Measurements from ENCODE around the gene IMMP2L.

Gene IMMP2L

GRCh38 chr7:111392294-111392693, 170.0 kb downstream of the IMMP2L start:
- no peak overlapping the region for H3K4me3 Mint-ChIP-seq

GRCh38 chr7:111390000-111390399, 172.3 kb downstream of the IMMP2L start:
- no peak overlapping the region for H3K27ac Mint-ChIP-seq
- H3K36me3 Mint-ChIP-seq (ENCODE audit: low read depth) = no peaks in the 10 kb centered on the region
- no peaks in the 10 kb centered on the region for H3K9me3 Mint-ChIP-seq
- no peak overlapping the region for H3K4me3 Mint-ChIP-seq
- H3K4me1 Mint-ChIP-seq = peaks cover 14% of the 10 kb centered on the region
- TF ChIP-seq, protein P1, sequence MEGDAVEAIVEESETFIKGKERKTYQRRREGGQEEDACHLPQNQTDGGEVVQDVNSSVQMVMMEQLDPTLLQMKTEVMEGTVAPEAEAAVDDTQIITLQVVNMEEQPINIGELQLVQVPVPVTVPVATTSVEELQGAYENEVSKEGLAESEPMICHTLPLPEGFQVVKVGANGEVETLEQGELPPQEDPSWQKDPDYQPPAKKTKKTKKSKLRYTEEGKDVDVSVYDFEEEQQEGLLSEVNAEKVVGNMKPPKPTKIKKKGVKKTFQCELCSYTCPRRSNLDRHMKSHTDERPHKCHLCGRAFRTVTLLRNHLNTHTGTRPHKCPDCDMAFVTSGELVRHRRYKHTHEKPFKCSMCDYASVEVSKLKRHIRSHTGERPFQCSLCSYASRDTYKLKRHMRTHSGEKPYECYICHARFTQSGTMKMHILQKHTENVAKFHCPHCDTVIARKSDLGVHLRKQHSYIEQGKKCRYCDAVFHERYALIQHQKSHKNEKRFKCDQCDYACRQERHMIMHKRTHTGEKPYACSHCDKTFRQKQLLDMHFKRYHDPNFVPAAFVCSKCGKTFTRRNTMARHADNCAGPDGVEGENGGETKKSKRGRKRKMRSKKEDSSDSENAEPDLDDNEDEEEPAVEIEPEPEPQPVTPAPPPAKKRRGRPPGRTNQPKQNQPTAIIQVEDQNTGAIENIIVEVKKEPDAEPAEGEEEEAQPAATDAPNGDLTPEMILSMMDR (IDR thresholded peaks at IDR 0.05; ENCODE audit: unreplicated experiment in 3 of 3) = no peak
- no peaks in the 10 kb centered on the region for H3K27me3 Mint-ChIP-seq (ENCODE audit: low read depth)

More at GRCh38 chr7:111392294-111392693, 170.0 kb downstream of the IMMP2L start:
- TF ChIP-seq, protein P1 (IDR thresholded peaks at IDR 0.05; ENCODE audit: unreplicated experiment in 3 of 3) = no peak
- peak overlapping the region; percentile 77 to 91 (median 86) for H3K27ac Mint-ChIP-seq
- peaks cover 14% of the 10 kb centered on the region for H3K4me1 Mint-ChIP-seq
- no peaks in the 10 kb centered on the region for H3K36me3 Mint-ChIP-seq (ENCODE audit: low read depth)
- no peaks in the 10 kb centered on the region for H3K27me3 Mint-ChIP-seq (ENCODE audit: low read depth)
- H3K9me3 Mint-ChIP-seq = no peaks in the 10 kb centered on the region

GRCh38 chr7:111388912-111389311, 173.4 kb downstream of the IMMP2L start:
- TF ChIP-seq, protein P1 (IDR thresholded peaks at IDR 0.05; ENCODE audit: unreplicated experiment in 3 of 3) = no peak
- Mint-ChIP-seq H3K27me3 (ENCODE audit: low read depth) (no peaks in the 10 kb centered on the region), H3K4me3 (no peak overlapping the region), H3K36me3 (ENCODE audit: low read depth) (no peaks in the 10 kb centered on the region), H3K4me1 (peaks cover 14% of the 10 kb centered on the region), H3K9me3 (no peaks in the 10 kb centered on the region), H3K27ac (no peak overlapping the region)

GRCh38 chr7:111388016-111388415, 174.3 kb downstream of the IMMP2L start:
- Mint-ChIP-seq H3K27me3 (ENCODE audit: low read depth) (no peaks in the 10 kb centered on the region), H3K9me3 (no peaks in the 10 kb centered on the region), H3K36me3 (ENCODE audit: low read depth) (no peaks in the 10 kb centered on the region), H3K4me3 (no peak overlapping the region), H3K4me1 (peaks cover 6% of the 10 kb centered on the region), H3K27ac (no peak overlapping the region)
- TF ChIP-seq, protein P1 (IDR thresholded peaks at IDR 0.05; ENCODE audit: unreplicated experiment in 3 of 3) = no peak

GRCh38 chr7:111384065-111384891, 178.0 kb downstream of the IMMP2L start:
- H3K4me3 Mint-ChIP-seq = no peak overlapping the region

More at GRCh38 chr7:111384065-111384891, 178.0 kb downstream of the IMMP2L start:
- Mint-ChIP-seq H3K4me1 (no peaks in the 10 kb centered on the region), H3K27me3 (ENCODE audit: low read depth) (no peaks in the 10 kb centered on the region), H3K36me3 (ENCODE audit: low read depth) (no peaks in the 10 kb centered on the region), H3K27ac (no peak overlapping the region), H3K9me3 (no peaks in the 10 kb centered on the region)
- TF ChIP-seq, protein P1 (IDR thresholded peaks at IDR 0.05; ENCODE audit: unreplicated experiment in 3 of 3) = no peak
